Measurements from ENCODE around the gene RXFP4. TPM values are rescaled to one million over a fixed set of nuclear protein-coding genes. Genes with fewer than 3 reads are reported as not detected.

Gene RXFP4
- total RNA-seq, 1 experiment from 2014 or later = not detected

GRCh38 chr1:155989242-155990004 is 48.0 kb downstream of the RXFP4 start:
- no peak overlapping the region for H3K27ac Mint-ChIP-seq (ENCODE audit: unreplicated experiment)
- H3K36me3 ChIP-seq (ENCODE audit: control insufficient read depth, insufficient read depth, low read length) = no peaks in the 10 kb centered on the region
- peak; percentile 60 to 80 for DNase-seq
- H3K4me1 ChIP-seq = peaks cover 4% of the 10 kb centered on the region
- H3K4me1 Mint-ChIP-seq (ENCODE audit: low read depth, unreplicated experiment) = peaks cover 2% of the 10 kb centered on the region
- H3K27me3 Mint-ChIP-seq (ENCODE audit: insufficient read depth, unreplicated experiment) = no peaks in the 10 kb centered on the region
- no TSS peak for BruUV-seq (replicated peaks)
- TF ChIP-seq CTCF (IDR thresholded peaks at IDR 0.05; ENCODE audit: insufficient read depth in 1 of 2, low read depth in 1 of 2, low read length in 1 of 2, severe bottlenecking in 1 of 2, unreplicated experiment in 1 of 2) = peak; percentile 94 to 98
- H3K4me3 ChIP-seq (ENCODE audit: low read depth, low read length) = no peak overlapping the region
- ChIA-PET POLR2A (no interaction called here), CTCF (interaction anchor here (0.6 to 3.1 kb wide), 13 partner anchors 11 to 79 kb away, joined by 3 to 29 read pairs (median 5); partner anchors contain the start of gene ARHGEF2)
- H3K36me3 Mint-ChIP-seq (ENCODE audit: insufficient read depth, unreplicated experiment) = no peaks in the 10 kb centered on the region
- no peak overlapping the region for H3K4me3 Mint-ChIP-seq (ENCODE audit: unreplicated experiment)
- no peaks in the 10 kb centered on the region for H3K9me3 ChIP-seq
- H3K9me3 Mint-ChIP-seq (ENCODE audit: unreplicated experiment) = no peaks in the 10 kb centered on the region
- intact Hi-C loops (cut with micrococcal nuclease; ENCODE audit: unreplicated experiment) = loop anchor here (1.0 kb wide), 3 partner anchors 23 to 55 kb away; partner anchors contain the start of gene KHDC4
- H3K27me3 ChIP-seq (replicated peaks; ENCODE audit: control insufficient read depth, insufficient read depth, low read length) = no peaks in the 10 kb centered on the region

- peak overlapping the region; percentile 39 for H3K27ac Mint-ChIP-seq (ENCODE audit: unreplicated experiment)
- Histone ChIP-seq H3K36me3 (ENCODE audit: control insufficient read depth, insufficient read depth, low read length) (no peaks in the 10 kb centered on the region), H3K27me3 (replicated peaks; ENCODE audit: control insufficient read depth, insufficient read depth, low read length) (no peaks in the 10 kb centered on the region), H3K4me1 (peaks cover 8% of the 10 kb centered on the region), H3K4me3 (ENCODE audit: low read depth, low read length) (no peak overlapping the region), H3K9me3 (no peaks in the 10 kb centered on the region)
- H3K36me3 Mint-ChIP-seq (ENCODE audit: insufficient read depth, unreplicated experiment) = no peaks in the 10 kb centered on the region
- H3K27me3 Mint-ChIP-seq (ENCODE audit: insufficient read depth, unreplicated experiment) = no peaks in the 10 kb centered on the region
- no peak for DNase-seq
- ChIA-PET POLR2A (no interaction called here), CTCF (interaction anchor here (0.6 to 3.1 kb wide), 13 partner anchors 11 to 80 kb away, joined by 3 to 29 read pairs (median 5); partner anchors contain the start of gene ARHGEF2)
- no TSS peak for BruUV-seq (replicated peaks)
- H3K4me3 Mint-ChIP-seq (ENCODE audit: unreplicated experiment) = no peak overlapping the region
- no peak for TF ChIP-seq CTCF (IDR thresholded peaks at IDR 0.05; ENCODE audit: insufficient read depth in 1 of 2, low read depth in 1 of 2, low read length in 1 of 2, severe bottlenecking in 1 of 2, unreplicated experiment in 1 of 2)
- peaks cover 8% of the 10 kb centered on the region for H3K4me1 Mint-ChIP-seq (ENCODE audit: low read depth, unreplicated experiment)
- no peaks in the 10 kb centered on the region for H3K9me3 Mint-ChIP-seq (ENCODE audit: unreplicated experiment)
- intact Hi-C loops (cut with micrococcal nuclease; ENCODE audit: unreplicated experiment) = no loop called here
Observed at GRCh38 chr1:155990005-155990739, 48.7 kb downstream of the RXFP4 start.

Small RNAs within 50 kb of the gene (microRNA-seq; reads per million reads assigned to microRNA genes)
- 0.56 reads per million for gene MIR6738

Other genes with a start within 250 kb of the RXFP4 start
- 43.7 and 47.3 TPM in 2 replicates for gene GON4L, start 84.4 kb upstream of the RXFP4 start, total RNA-seq (2022)
- gene SYT11, start 82.1 kb upstream of the RXFP4 start, total RNA-seq (2022) = 0.05 TPM in 1 of 2 replicates, not detected in the other
- 21.9 and 23.0 TPM in 2 replicates for gene RIT1, start 30.3 kb upstream of the RXFP4 start, total RNA-seq (2022)
- gene KHDC4, start 7.2 kb upstream of the RXFP4 start, total RNA-seq (2022) = 68.5 and 72.9 TPM in 2 replicates
- 46.9 and 60.3 TPM in 2 replicates for gene ARHGEF2, start 36.9 kb downstream of the RXFP4 start, total RNA-seq (2022)
- 198 and 203 TPM in 2 replicates for gene SSR2, start 79.3 kb downstream of the RXFP4 start, total RNA-seq (2022)
- gene UBQLN4, start 112.2 kb downstream of the RXFP4 start, total RNA-seq (2022) = 60.9 and 65.5 TPM in 2 replicates
- gene LAMTOR2, start 113.1 kb downstream of the RXFP4 start, total RNA-seq (2022) = 49.4 and 49.5 TPM in 2 replicates
- 138 and 141 TPM in 2 replicates for gene RAB25, start 119.5 kb downstream of the RXFP4 start, total RNA-seq (2022)
- 8.9 and 12.2 TPM in 2 replicates for gene MEX3A, start 140.8 kb downstream of the RXFP4 start, total RNA-seq (2022)
- 112 and 113 TPM in 2 replicates for gene LMNA, start 173.1 kb downstream of the RXFP4 start, total RNA-seq (2022)
- 0.52 and 1.3 TPM in 2 replicates for gene SEMA4A, start 211.9 kb downstream of the RXFP4 start, total RNA-seq (2022)

Data from Caco-2 (cell line).